Panc1 (cell line): Measurements from ENCODE around the gene LHFPL2. TPM values are rescaled to one million over a fixed set of nuclear protein-coding genes. Genes with fewer than 3 reads are reported as not detected.

Experiments used
- ATAC-seq: fragments of 200-7000 bp; cut with Tn5 transposase; 2 replicates; pipeline ENCODE4 v1.9.1; 2020; ENCODE audit warnings: mild to moderate bottlenecking, moderate library complexity
- BruUV-seq: library from RNA; stranded (reverse); fragments of 400-500 nt; replicated peaks from 2 replicates; lab custom pipeline; 2021; lab: Mats Ljungman, UMichigan
- CTCF ChIA-PET: fragments of 300-600 bp; sonication (Branson Sonifier 250); formaldehyde crosslinking; loops from one replicate; lab custom pipeline; 2022; ENCODE audit warnings: antibody characterized with exemption; lab: Charles Lee
- POLR2A ChIA-PET: fragments of 300-600 bp; sonication (Branson Sonifier 250); formaldehyde crosslinking; loops from one replicate; lab custom pipeline; 2022; ENCODE audit warnings: antibody characterized with exemption; lab: Charles Lee
- DNase-seq: peaks from one replicate; pipeline ENCODE4 v3.0.0-alpha.2; 2010; ENCODE audit warnings: low read depth, low spot score
- H3K27ac ChIP-seq: 2 replicates; pipeline ENCODE4 v1.5.1; 2011; ENCODE audit warnings: mild to moderate bottlenecking, low read length, inconsistent platforms
- H3K27me3 ChIP-seq: fragments of 200-500 bp; sonication (Bioruptor generic); 2 replicates; pipeline ENCODE4 v1.6.0; 2014; ENCODE audit warnings: low read length, inconsistent platforms; ENCODE audit not compliant: control insufficient read depth, insufficient read depth
- H3K36me3 ChIP-seq: fragments of 200-500 bp; sonication (Bioruptor generic); 2 replicates; pipeline ENCODE4 v1.5.1; 2014; ENCODE audit warnings: inconsistent platforms, mild to moderate bottlenecking, low read length, moderate library complexity; ENCODE audit not compliant: control insufficient read depth, insufficient read depth
- H3K4me1 ChIP-seq: 2 replicates; pipeline ENCODE4 v1.5.1; 2011; ENCODE audit warnings: inconsistent platforms, mild to moderate bottlenecking, low read length, moderate library complexity; ENCODE audit not compliant: control insufficient read depth, insufficient read depth
- H3K4me3 ChIP-seq, 2 experiments: 2 replicates each; pipeline ENCODE4 v1.5.1; 2011 to 2012; ENCODE audit warnings: low read depth in 2 of 2, low read length in 2 of 2, mild to moderate bottlenecking in 2 of 2, inconsistent platforms in 1 of 2, moderate library complexity in 1 of 2
- H3K9me3 ChIP-seq: fragments of 200-500 bp; sonication (Bioruptor generic); 2 replicates; pipeline ENCODE4 v1.5.1; 2014; ENCODE audit warnings: low read depth, mild to moderate bottlenecking, inconsistent platforms, low read length, moderate library complexity; ENCODE audit not compliant: control insufficient read depth, insufficient read depth
- POLR2AphosphoS5 ChIP-seq: IDR thresholded peaks from 2 replicates; pipeline ENCODE4 v1.6.1; 2012; ENCODE audit warnings: mild to moderate bottlenecking, low read depth, low read length, moderate library complexity
- SIN3A ChIP-seq: IDR thresholded peaks from 2 replicates; pipeline ENCODE4 v1.6.1; 2012; ENCODE audit warnings: low read depth, mild to moderate bottlenecking, low read length, moderate library complexity, borderline replicate concordance; ENCODE audit not compliant: insufficient read depth
- TCF7L2 ChIP-seq: IDR thresholded peaks from 2 replicates; pipeline ENCODE4 v1.6.1; 2011; ENCODE audit warnings: mild to moderate bottlenecking, low read depth, low read length, inconsistent platforms
- in situ Hi-C: cut with HindIII; loops from 2 replicates; pipeline ENCODE4 v1.10.0; 2016; ENCODE audit warnings: low sequenced_read_pairs, low pct_unique_long_range_greater_than_20kb
- intact Hi-C: fragments of 100-400 bp; cut with micrococcal nuclease; formaldehyde crosslinking; loops from one replicate; pipeline ENCODE4 v1.10.0; 2022; ENCODE audit not compliant: unreplicated experiment
- total RNA-seq: library from RNA; stranded (reverse); gene quantifications from one replicate; pipeline ENCODE4 v1.2.1, GENCODE V29; 2021; ENCODE audit not compliant: unreplicated experiment
- TF ChIP-seq, protein P1 (sequence below): fragments of 450-650 bp; IDR thresholded peaks from 2 replicates; pipeline ENCODE4 v1.5.1; 2017; ENCODE audit warnings: mild to moderate bottlenecking
- TF ChIP-seq, protein P2 (sequence below), 2 experiments: IDR thresholded peaks; 2 replicates each; pipeline ENCODE4 v1.6.1; 2011 to 2012; ENCODE audit warnings: low read depth in 2 of 2, control low read depth in 1 of 2, low read length in 1 of 2, mild to moderate bottlenecking in 1 of 2, moderate library complexity in 1 of 2; ENCODE audit not compliant: insufficient read depth in 1 of 2

The LHFPL2 gene
- total RNA-seq, 1 experiment from 2014 or later = 25.8 TPM

DNA sequence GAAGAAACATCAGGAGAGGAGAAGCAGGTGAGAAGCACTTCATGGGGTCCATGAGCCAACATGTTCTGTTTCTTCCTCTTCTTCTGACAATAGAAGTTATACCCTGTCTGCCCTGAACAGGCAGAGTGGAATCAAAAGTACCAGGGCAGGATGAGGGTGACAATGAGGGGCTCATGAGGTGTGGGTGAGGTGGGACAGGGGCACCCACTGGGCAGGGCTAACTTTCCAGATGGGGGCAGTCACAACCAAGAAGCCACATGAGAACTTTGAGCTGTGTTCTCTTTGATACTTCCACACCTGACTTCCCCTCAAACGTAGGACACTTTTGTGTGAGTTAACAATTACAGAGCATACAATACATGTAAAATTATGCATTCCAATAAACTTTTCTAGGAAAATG, 92.7 kb downstream of the LHFPL2 start:
- TF ChIP-seq SIN3A (no peak), POLR2AphosphoS5 (no peak), TCF7L2 (no peak)
- TF ChIP-seq, protein P1, sequence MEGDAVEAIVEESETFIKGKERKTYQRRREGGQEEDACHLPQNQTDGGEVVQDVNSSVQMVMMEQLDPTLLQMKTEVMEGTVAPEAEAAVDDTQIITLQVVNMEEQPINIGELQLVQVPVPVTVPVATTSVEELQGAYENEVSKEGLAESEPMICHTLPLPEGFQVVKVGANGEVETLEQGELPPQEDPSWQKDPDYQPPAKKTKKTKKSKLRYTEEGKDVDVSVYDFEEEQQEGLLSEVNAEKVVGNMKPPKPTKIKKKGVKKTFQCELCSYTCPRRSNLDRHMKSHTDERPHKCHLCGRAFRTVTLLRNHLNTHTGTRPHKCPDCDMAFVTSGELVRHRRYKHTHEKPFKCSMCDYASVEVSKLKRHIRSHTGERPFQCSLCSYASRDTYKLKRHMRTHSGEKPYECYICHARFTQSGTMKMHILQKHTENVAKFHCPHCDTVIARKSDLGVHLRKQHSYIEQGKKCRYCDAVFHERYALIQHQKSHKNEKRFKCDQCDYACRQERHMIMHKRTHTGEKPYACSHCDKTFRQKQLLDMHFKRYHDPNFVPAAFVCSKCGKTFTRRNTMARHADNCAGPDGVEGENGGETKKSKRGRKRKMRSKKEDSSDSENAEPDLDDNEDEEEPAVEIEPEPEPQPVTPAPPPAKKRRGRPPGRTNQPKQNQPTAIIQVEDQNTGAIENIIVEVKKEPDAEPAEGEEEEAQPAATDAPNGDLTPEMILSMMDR = no peak
- TF ChIP-seq, protein P2, sequence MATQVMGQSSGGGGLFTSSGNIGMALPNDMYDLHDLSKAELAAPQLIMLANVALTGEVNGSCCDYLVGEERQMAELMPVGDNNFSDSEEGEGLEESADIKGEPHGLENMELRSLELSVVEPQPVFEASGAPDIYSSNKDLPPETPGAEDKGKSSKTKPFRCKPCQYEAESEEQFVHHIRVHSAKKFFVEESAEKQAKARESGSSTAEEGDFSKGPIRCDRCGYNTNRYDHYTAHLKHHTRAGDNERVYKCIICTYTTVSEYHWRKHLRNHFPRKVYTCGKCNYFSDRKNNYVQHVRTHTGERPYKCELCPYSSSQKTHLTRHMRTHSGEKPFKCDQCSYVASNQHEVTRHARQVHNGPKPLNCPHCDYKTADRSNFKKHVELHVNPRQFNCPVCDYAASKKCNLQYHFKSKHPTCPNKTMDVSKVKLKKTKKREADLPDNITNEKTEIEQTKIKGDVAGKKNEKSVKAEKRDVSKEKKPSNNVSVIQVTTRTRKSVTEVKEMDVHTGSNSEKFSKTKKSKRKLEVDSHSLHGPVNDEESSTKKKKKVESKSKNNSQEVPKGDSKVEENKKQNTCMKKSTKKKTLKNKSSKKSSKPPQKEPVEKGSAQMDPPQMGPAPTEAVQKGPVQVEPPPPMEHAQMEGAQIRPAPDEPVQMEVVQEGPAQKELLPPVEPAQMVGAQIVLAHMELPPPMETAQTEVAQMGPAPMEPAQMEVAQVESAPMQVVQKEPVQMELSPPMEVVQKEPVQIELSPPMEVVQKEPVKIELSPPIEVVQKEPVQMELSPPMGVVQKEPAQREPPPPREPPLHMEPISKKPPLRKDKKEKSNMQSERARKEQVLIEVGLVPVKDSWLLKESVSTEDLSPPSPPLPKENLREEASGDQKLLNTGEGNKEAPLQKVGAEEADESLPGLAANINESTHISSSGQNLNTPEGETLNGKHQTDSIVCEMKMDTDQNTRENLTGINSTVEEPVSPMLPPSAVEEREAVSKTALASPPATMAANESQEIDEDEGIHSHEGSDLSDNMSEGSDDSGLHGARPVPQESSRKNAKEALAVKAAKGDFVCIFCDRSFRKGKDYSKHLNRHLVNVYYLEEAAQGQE (IDR thresholded peaks at IDR 0.05; ENCODE audit: insufficient read depth in 1 of 2, low read depth in 2 of 2, low read length in 1 of 2) = no peak
- Histone ChIP-seq H3K27ac (no peak overlapping the region), H3K4me3 (no peak overlapping the region), H3K4me1 (no peaks in the 10 kb centered on the region), H3K9me3 (no peaks in the 10 kb centered on the region), H3K27me3 (no peaks in the 10 kb centered on the region), H3K36me3 (no peaks in the 10 kb centered on the region)
- POLR2A ChIA-PET = no interaction called here
- BruUV-seq = no TSS peak
- intact Hi-C loops = no loop called here
- CTCF ChIA-PET = no interaction called here
- DNase-seq = no peak
- no peak for ATAC-seq
- in situ Hi-C loops = no loop called here

DNA sequence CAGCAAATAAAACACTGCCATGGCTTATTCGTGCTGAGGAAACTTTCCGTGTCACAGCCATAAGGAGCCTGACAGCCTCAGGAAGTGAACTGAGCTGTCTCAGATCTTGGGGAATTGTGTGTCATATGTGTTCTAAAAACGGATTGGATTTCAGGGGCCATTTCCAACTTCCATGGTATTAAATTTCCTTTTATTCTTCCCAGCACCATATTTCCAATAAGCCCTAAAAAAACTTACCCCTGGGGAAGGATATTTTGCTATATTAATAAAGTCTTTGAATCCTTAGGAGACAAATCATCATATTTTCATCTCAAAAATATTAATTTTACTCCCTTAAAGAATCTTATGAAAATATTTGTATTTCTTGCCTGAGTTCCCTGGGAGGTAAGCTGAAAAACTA, 93.9 kb downstream of the LHFPL2 start:
- no peaks in the 10 kb centered on the region for H3K36me3 ChIP-seq
- no peaks in the 10 kb centered on the region for H3K9me3 ChIP-seq
- intact Hi-C loops = no loop called here
- no peak overlapping the region for H3K27ac ChIP-seq
- no TSS peak for BruUV-seq
- CTCF ChIA-PET = no interaction called here
- H3K4me1 ChIP-seq = no peaks in the 10 kb centered on the region
- POLR2A ChIA-PET = no interaction called here
- no peak overlapping the region for H3K4me3 ChIP-seq
- no peak for TF ChIP-seq POLR2AphosphoS5
- no peak for TF ChIP-seq SIN3A
- TF ChIP-seq, protein P2 (IDR thresholded peaks at IDR 0.05; ENCODE audit: insufficient read depth in 1 of 2, low read depth in 2 of 2, low read length in 1 of 2) = no peak
- TF ChIP-seq, protein P1 = no peak
- TF ChIP-seq TCF7L2 = no peak
- DNase-seq (no peak), ATAC-seq (no peak)
- H3K27me3 ChIP-seq = no peaks in the 10 kb centered on the region
- in situ Hi-C loops = no loop called here
